ENCODE measurements around the gene FAM163B.

FAM163B gene

GRCh38 chr9:133639613-133640012 is 30.4 kb upstream of the FAM163B start:
- no peak overlapping the region for H3K4me3 ChIP-seq (ENCODE audit: low read depth, low read length)
- no peak for DNase-seq (ENCODE audit: low read depth)
- no peak for TF ChIP-seq CTCF (IDR thresholded peaks at IDR 0.05; ENCODE audit: control insufficient read depth, extremely low read depth, insufficient read depth)

GRCh38 chr9:133638711-133639110 is 29.5 kb upstream of the FAM163B start:
- no peak for TF ChIP-seq CTCF (IDR thresholded peaks at IDR 0.05; ENCODE audit: control insufficient read depth, extremely low read depth, insufficient read depth)
- H3K4me3 ChIP-seq (ENCODE audit: low read depth, low read length), result no peak overlapping the region
- no peak for DNase-seq (ENCODE audit: low read depth)

- H3K4me3 ChIP-seq (ENCODE audit: low read depth, low read length), result no peak overlapping the region
- no peak for TF ChIP-seq CTCF (IDR thresholded peaks at IDR 0.05; ENCODE audit: control insufficient read depth, extremely low read depth, insufficient read depth)
- no peak for DNase-seq (ENCODE audit: low read depth)
These were observed 28.9 kb upstream of the FAM163B start for GRCh38 chr9:133638076-133638475.

GRCh38 chr9:133637451-133638055 is 28.4 kb upstream of the FAM163B start:
- no peak for DNase-seq (ENCODE audit: low read depth)
- H3K4me3 ChIP-seq (ENCODE audit: low read depth, low read length), result no peak overlapping the region
- TF ChIP-seq CTCF (IDR thresholded peaks at IDR 0.05; ENCODE audit: control insufficient read depth, extremely low read depth, insufficient read depth), result no peak

- TF ChIP-seq CTCF (IDR thresholded peaks at IDR 0.05; ENCODE audit: control insufficient read depth, extremely low read depth, insufficient read depth), result no peak
- H3K4me3 ChIP-seq (ENCODE audit: low read depth, low read length), result no peak overlapping the region
- no peak for DNase-seq (ENCODE audit: low read depth)
These were observed 27.7 kb upstream of the FAM163B start for GRCh38 chr9:133636902-133637301.

- H3K4me3 ChIP-seq (ENCODE audit: low read depth, low read length), result no peak within 1 kb of the TSS
- DNase-seq (ENCODE audit: low read depth), result no peak
- no peak for TF ChIP-seq CTCF (IDR thresholded peaks at IDR 0.05; ENCODE audit: control insufficient read depth, extremely low read depth, insufficient read depth)
These were observed 26.6 kb upstream of the FAM163B start, which contains the start of gene DBH for GRCh38 chr9:133635533-133636531. Gene DBH (plus strand): TSS chr9:133636363. CDS start chr9:133636372, 9 bp downstream.

All from LNCaP clone FGC (cell line).